GM18868 (cell line): ENCODE data around the gene GBP7.
"Not testable (repeated sequence)": the region's sequence is repeated elsewhere in the genome, so short reads cannot be mapped to it uniquely, and the experiment has no call there.

ENCODE experiments used
- ATAC-seq: cut with Tn5 transposase; IDR thresholded peaks from one replicate; pipeline ENCODE4 v1.9.1; 2021; ENCODE audit warnings: mild to moderate bottlenecking, moderate library complexity; ENCODE audit not compliant: unreplicated experiment

GBP7 gene

GRCh38 chr1:89171067-89171438 is 4.8 kb downstream of the GBP7 start:
- ATAC-seq: no peak

GRCh38 chr1:89170170-89171066 is 5.4 kb downstream of the GBP7 start:
- no peak for ATAC-seq

GRCh38 chr1:89169166-89169565 is 6.6 kb downstream of the GBP7 start:
- no peak for ATAC-seq

- no peak for ATAC-seq
These were observed 8.1 kb downstream of the GBP7 start for GRCh38 chr1:89167590-89168230.

- ATAC-seq: peak; percentile 86
These were observed 9.1 kb downstream of the GBP7 start for GRCh38 chr1:89166705-89167104.

GRCh38 chr1:89165811-89166210 is 10.0 kb downstream of the GBP7 start:
- ATAC-seq: no peak

GRCh38 chr1:89151047-89151446 is 24.8 kb downstream of the GBP7 start:
- no peak for ATAC-seq

GRCh38 chr1:89149976-89150375 is 25.8 kb downstream of the GBP7 start:
- no peak for ATAC-seq

GRCh38 chr1:89149229-89149628 is 26.6 kb downstream of the GBP7 start:
- no peak for ATAC-seq

GRCh38 chr1:89147678-89148658 is 27.8 kb downstream of the GBP7 start:
- no peak for ATAC-seq

- no peak for ATAC-seq
These were observed 29.1 kb downstream of the GBP7 start for GRCh38 chr1:89146721-89147120.

- no peak for ATAC-seq
These were observed 32.3 kb downstream of the GBP7 start for GRCh38 chr1:89143484-89143883.

GRCh38 chr1:89142160-89142559 is 33.6 kb downstream of the GBP7 start:
- no peak for ATAC-seq

GRCh38 chr1:89133747-89134146 is 42.1 kb downstream of the GBP7 start:
- ATAC-seq: no peak

GRCh38 chr1:89130716-89131115 is 45.1 kb downstream of the GBP7 start:
- ATAC-seq: no peak

GRCh38 chr1:89129911-89130310 is 45.9 kb downstream of the GBP7 start:
- no peak for ATAC-seq

- not testable (repeated sequence) for ATAC-seq
These were observed 47.8 kb downstream of the GBP7 start for GRCh38 chr1:89128003-89128458.

GRCh38 chr1:89126602-89127565 is 48.9 kb downstream of the GBP7 start:
- ATAC-seq: not testable (repeated sequence)

GRCh38 chr1:89125913-89126580 is 49.8 kb downstream of the GBP7 start, which contains the start of gene GBP2:
Gene GBP2, minus strand, starts transcription at chr1:89126114. Its CDS starts 4,148 bp downstream, at chr1:89121966.
- ATAC-seq: peak; percentile 86
